ENCODE measurements around the gene PASK. TPM values are rescaled to one million over a fixed set of nuclear protein-coding genes. Genes with fewer than 3 reads are reported as not detected.

PASK gene
- total and polyA plus RNA-seq, 2 experiments from 2014 or later = 2.5 to 8.8 TPM

DNA sequence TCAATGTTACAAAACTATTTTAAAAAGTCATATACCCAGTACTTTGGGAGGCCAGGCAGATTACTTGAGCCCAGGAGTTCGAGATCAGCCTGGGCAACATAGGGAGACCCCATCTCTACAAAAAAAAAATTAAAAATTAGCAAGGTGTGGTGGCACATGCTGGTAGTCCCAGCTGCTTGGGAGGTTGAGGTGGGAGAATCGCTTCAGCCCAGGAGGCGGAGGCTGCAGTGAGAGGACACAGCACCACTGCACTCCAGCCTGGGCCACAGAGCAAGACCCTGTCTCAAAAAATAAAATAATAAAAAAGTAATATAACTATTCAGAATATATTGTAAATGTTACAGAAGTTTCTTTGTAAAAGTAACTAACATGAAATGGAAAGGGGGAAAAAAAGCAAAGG, 1.9 kb downstream of the PASK start:
- Histone ChIP-seq H3K27me3 (no peaks in the 10 kb centered on the region), H3K4me2 (no peak overlapping the region), H3K27ac (no peak overlapping the region), H3K36me3 (replicated peaks; ENCODE audit: insufficient read depth, low read depth) (no peaks in the 10 kb centered on the region), H3K4me3 (no peak overlapping the region), H2AFZ (no peak overlapping the region), H3K9me3 (ENCODE audit: low read depth) (no peaks in the 10 kb centered on the region), H3K9me2 (replicated peaks; ENCODE audit: insufficient read depth) (no peaks in the 10 kb centered on the region), H4K20me1 (ENCODE audit: insufficient read depth, poor library complexity, severe bottlenecking) (no peaks in the 10 kb centered on the region), H3K79me2 (peaks cover 9% of the 10 kb centered on the region), H3K4me1 (ENCODE audit: insufficient read depth) (no peaks in the 10 kb centered on the region)
- TF ChIP-seq, protein P1, sequence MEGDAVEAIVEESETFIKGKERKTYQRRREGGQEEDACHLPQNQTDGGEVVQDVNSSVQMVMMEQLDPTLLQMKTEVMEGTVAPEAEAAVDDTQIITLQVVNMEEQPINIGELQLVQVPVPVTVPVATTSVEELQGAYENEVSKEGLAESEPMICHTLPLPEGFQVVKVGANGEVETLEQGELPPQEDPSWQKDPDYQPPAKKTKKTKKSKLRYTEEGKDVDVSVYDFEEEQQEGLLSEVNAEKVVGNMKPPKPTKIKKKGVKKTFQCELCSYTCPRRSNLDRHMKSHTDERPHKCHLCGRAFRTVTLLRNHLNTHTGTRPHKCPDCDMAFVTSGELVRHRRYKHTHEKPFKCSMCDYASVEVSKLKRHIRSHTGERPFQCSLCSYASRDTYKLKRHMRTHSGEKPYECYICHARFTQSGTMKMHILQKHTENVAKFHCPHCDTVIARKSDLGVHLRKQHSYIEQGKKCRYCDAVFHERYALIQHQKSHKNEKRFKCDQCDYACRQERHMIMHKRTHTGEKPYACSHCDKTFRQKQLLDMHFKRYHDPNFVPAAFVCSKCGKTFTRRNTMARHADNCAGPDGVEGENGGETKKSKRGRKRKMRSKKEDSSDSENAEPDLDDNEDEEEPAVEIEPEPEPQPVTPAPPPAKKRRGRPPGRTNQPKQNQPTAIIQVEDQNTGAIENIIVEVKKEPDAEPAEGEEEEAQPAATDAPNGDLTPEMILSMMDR (IDR thresholded peaks at IDR 0.05; ENCODE audit: poor library complexity) = no peak
- TF ChIP-seq EZH2phosphoT487 (IDR thresholded peaks at IDR 0.05; ENCODE audit: low read depth, severe bottlenecking, unreplicated experiment) = no peak
- TF ChIP-seq EZH2 (IDR thresholded peaks at IDR 0.05; ENCODE audit: borderline replicate concordance) = no peak
- WGBS (ENCODE audit: low lambda C conversion rate, missing lambda C conversion rate) = 91% methylated on average over 3 of the region's 3 CpGs
- DNase-seq (ENCODE audit: low spot score) = no peak

DNA sequence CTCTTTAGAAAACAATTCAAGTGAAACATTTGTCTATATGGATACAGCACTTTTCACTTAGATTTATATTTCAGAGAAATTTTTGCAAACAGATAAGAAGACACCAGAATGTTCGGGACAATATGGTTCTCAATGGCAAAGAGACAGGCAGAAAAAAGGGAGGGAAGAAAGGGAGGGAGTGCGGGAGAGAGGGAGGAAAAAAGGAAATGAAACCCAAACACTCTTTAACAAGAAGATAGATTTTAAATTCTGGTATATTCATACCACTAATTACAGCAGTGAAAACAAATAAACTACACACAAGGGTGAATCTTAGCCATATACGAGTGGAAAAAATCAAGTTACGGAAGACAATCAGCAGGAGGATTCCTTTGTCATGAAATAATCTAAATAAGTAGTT, 3.0 kb downstream of the PASK start:
- Histone ChIP-seq H3K36me3 (replicated peaks; ENCODE audit: insufficient read depth, low read depth) (no peaks in the 10 kb centered on the region), H3K4me1 (ENCODE audit: insufficient read depth) (no peaks in the 10 kb centered on the region), H3K27me3 (no peaks in the 10 kb centered on the region), H3K9me2 (replicated peaks; ENCODE audit: insufficient read depth) (no peaks in the 10 kb centered on the region), H3K4me3 (no peak overlapping the region), H3K27ac (no peak overlapping the region), H3K4me2 (no peak overlapping the region), H3K9me3 (ENCODE audit: low read depth) (no peaks in the 10 kb centered on the region), H2AFZ (no peak overlapping the region), H4K20me1 (ENCODE audit: insufficient read depth, poor library complexity, severe bottlenecking) (no peaks in the 10 kb centered on the region), H3K79me2 (peaks cover 7% of the 10 kb centered on the region)
- TF ChIP-seq EZH2 (IDR thresholded peaks at IDR 0.05; ENCODE audit: borderline replicate concordance) (no peak), EZH2phosphoT487 (IDR thresholded peaks at IDR 0.05; ENCODE audit: low read depth, severe bottlenecking, unreplicated experiment) (no peak)
- TF ChIP-seq, protein P1 (IDR thresholded peaks at IDR 0.05; ENCODE audit: poor library complexity) = no peak
- WGBS (ENCODE audit: low lambda C conversion rate, missing lambda C conversion rate) = 92% methylated on average over 4 of the region's 4 CpGs
- no peak for DNase-seq (ENCODE audit: low spot score)

DNA sequence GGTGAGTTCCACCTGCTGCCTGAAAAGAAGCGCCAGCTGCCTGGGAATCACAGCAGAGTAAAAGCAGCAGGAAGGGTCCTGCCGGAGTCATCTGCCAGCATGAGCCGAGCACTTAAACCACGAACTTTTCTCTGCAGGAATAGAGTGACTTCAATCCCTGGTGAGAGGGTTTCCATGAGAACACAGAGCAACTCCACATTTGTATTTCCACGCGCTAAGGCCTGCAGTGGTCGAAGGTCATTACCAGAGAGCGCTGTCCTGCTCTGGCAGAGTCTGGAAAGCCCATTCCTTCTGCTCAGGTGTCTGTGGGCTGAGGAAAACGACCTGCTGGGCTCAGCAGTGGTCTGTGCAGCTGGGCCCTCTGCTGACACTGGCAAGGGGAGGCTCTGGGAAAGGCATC, 6.7 kb downstream of the PASK start:
- Histone ChIP-seq H3K79me2 (peaks cover 3% of the 10 kb centered on the region), H3K9me2 (replicated peaks; ENCODE audit: insufficient read depth) (no peaks in the 10 kb centered on the region), H3K4me2 (no peak overlapping the region), H3K4me3 (no peak overlapping the region), H3K27ac (no peak overlapping the region), H3K9me3 (ENCODE audit: low read depth) (no peaks in the 10 kb centered on the region), H2AFZ (no peak overlapping the region), H3K27me3 (no peaks in the 10 kb centered on the region), H3K4me1 (ENCODE audit: insufficient read depth) (no peaks in the 10 kb centered on the region), H4K20me1 (ENCODE audit: insufficient read depth, poor library complexity, severe bottlenecking) (no peaks in the 10 kb centered on the region), H3K36me3 (replicated peaks; ENCODE audit: insufficient read depth, low read depth) (no peaks in the 10 kb centered on the region)
- DNase-seq (ENCODE audit: low spot score) = no peak
- WGBS (ENCODE audit: low lambda C conversion rate, missing lambda C conversion rate) = 83% methylated on average over 9 of the region's 9 CpGs
- TF ChIP-seq EZH2 (IDR thresholded peaks at IDR 0.05; ENCODE audit: borderline replicate concordance) = no peak
- TF ChIP-seq EZH2phosphoT487 (IDR thresholded peaks at IDR 0.05; ENCODE audit: low read depth, severe bottlenecking, unreplicated experiment) = no peak
- TF ChIP-seq, protein P1 (IDR thresholded peaks at IDR 0.05; ENCODE audit: poor library complexity) = no peak

DNA sequence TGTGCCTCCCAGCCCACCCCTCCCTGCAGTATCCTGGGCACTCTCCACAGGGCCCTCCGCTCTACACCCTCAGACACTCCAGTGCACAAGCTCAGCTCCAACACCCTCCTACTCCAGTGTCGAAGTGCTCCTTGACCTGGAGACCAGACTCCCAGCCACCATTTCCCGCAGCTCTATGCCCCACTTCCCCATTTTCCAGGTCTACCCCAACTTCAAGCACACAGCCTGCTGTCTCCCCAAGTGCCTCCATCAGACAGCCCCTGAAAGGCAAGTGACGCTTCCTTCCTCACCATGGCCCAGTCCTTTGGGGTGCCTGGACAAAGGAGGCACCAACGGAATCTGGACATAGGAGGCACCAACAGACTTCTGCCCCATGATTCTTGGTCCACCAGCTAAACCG, 7.2 kb downstream of the PASK start:
- DNase-seq (ENCODE audit: low spot score) = no peak
- H3K9me3 ChIP-seq (ENCODE audit: low read depth) = no peaks in the 10 kb centered on the region
- H3K4me1 ChIP-seq (ENCODE audit: insufficient read depth) = no peaks in the 10 kb centered on the region
- H3K4me2 ChIP-seq = no peak overlapping the region
- no peak overlapping the region for H3K4me3 ChIP-seq
- H3K27ac ChIP-seq = no peak overlapping the region
- peaks cover under 1% of the 10 kb centered on the region for H3K79me2 ChIP-seq
- no peaks in the 10 kb centered on the region for H3K36me3 ChIP-seq (replicated peaks; ENCODE audit: insufficient read depth, low read depth)
- no peaks in the 10 kb centered on the region for H4K20me1 ChIP-seq (ENCODE audit: insufficient read depth, poor library complexity, severe bottlenecking)
- TF ChIP-seq EZH2 (IDR thresholded peaks at IDR 0.05; ENCODE audit: borderline replicate concordance) = no peak
- TF ChIP-seq, protein P1 (IDR thresholded peaks at IDR 0.05; ENCODE audit: poor library complexity) = no peak
- no peak for TF ChIP-seq EZH2phosphoT487 (IDR thresholded peaks at IDR 0.05; ENCODE audit: low read depth, severe bottlenecking, unreplicated experiment)
- H2AFZ ChIP-seq = no peak overlapping the region
- no peaks in the 10 kb centered on the region for H3K9me2 ChIP-seq (replicated peaks; ENCODE audit: insufficient read depth)
- H3K27me3 ChIP-seq = no peaks in the 10 kb centered on the region
- WGBS (ENCODE audit: low lambda C conversion rate, missing lambda C conversion rate) = 87% methylated on average over 6 of the region's 6 CpGs

All from hepatocyte (in vitro differentiated cells).